ENCODE measurements around the gene MACIR.

GRCh38 chr5:103223031-103223955 lies 35.3 kb upstream of the MACIR start:
- TF ChIP-seq ESRRA (IDR thresholded peaks at IDR 0.05; ENCODE audit: borderline replicate concordance, low read length) (no peak), BHLHE40 (IDR thresholded peaks at IDR 0.05; ENCODE audit: low read depth, low read length) (no peak), CTCF (IDR thresholded peaks at IDR 0.05) (no peak), RFX5 (IDR thresholded peaks at IDR 0.05) (no peak), POLR2A (IDR thresholded peaks at IDR 0.05; ENCODE audit: low read length) (no peak), PBX3 (IDR thresholded peaks at IDR 0.05) (no peak), NFE2L2 (conservative IDR thresholded peaks at IDR 0.05; ENCODE audit: low read length) (no peak)
